ENCODE data around the gene SIT1. TPM values are rescaled to one million over a fixed set of nuclear protein-coding genes. Genes with fewer than 3 reads are reported as not detected.
A peak's percentile ranks its signal among the peaks of the same experiment; 100 is the strongest.

The SIT1 gene
- total and polyA plus RNA-seq, 5 donors from 2014 or later, result 76.9 to 346 (median 287) TPM

DNA sequence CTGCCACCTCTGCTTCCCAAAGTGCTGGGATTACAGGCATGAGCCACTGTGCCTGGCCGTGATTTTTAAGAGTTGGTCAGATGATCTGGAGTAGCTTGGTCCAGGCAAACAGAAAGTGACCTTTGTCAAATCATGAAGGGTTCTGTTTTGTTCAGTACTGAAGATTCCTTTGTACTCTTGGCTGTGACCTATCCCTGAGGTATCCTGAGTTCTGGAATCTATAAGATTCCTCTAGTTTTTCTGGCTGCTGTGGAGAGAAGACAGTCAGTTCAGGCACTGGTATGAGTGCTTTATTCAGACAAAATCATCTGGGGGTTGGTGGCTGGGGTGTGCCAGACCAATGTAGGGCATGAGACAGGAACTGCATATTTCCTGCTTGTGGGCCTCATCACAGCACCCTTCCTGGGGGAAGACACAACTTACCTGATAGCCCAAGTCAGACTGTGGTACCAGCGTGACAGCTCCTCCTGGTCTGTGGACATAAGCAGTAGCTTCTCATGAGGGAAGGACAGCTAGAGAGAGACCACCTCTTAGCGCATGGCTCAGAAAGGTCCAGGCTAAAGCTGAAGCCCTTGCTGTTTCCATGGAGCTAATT lies 11.1 kb upstream of the SIT1 start:
- no peak for ATAC-seq (ENCODE audit: low read depth in 2 of 2)
- H3K27ac Mint-ChIP-seq, result peak overlapping the region; percentile 58 to 92 (median 90)
- H3K4me3 ChIP-seq (ENCODE audit: low read depth, low read length), result peak overlapping the region; percentile 55
- H3K4me1 Mint-ChIP-seq, result peaks cover 20 to 86% (median 61%) of the 10 kb centered on the region in 4 donors
- peaks cover 12% of the 10 kb centered on the region for H3K27me3 Mint-ChIP-seq
- H3K27ac ChIP-seq (ENCODE audit: insufficient read depth, low read length, poor library complexity, severe bottlenecking), result peak overlapping the region; percentile 69
- no peaks in the 10 kb centered on the region for H3K27me3 ChIP-seq (ENCODE audit: control insufficient read depth, insufficient read depth, low read length)
- DNase-seq, result peak in 1 of 3 donors; percentile 67
- peaks cover 0 to 3% (median 0%) of the 10 kb centered on the region in 7 donors for H3K9me3 Mint-ChIP-seq
- no peaks in the 10 kb centered on the region for H3K9me3 ChIP-seq (ENCODE audit: control insufficient read depth in 2 of 2, low read length in 2 of 2)
- peaks cover 11% of the 10 kb centered on the region for H3K36me3 ChIP-seq (ENCODE audit: control insufficient read depth, insufficient read depth, low read length)
- H3K4me1 ChIP-seq (ENCODE audit: control insufficient read depth, insufficient read depth, low read length, poor library complexity, severe bottlenecking), result peaks cover 77% of the 10 kb centered on the region
- H3K36me3 Mint-ChIP-seq, result peaks cover 17% of the 10 kb centered on the region
- peak overlapping the region; percentile 82 to 97 (median 86) for H3K4me3 Mint-ChIP-seq

DNA sequence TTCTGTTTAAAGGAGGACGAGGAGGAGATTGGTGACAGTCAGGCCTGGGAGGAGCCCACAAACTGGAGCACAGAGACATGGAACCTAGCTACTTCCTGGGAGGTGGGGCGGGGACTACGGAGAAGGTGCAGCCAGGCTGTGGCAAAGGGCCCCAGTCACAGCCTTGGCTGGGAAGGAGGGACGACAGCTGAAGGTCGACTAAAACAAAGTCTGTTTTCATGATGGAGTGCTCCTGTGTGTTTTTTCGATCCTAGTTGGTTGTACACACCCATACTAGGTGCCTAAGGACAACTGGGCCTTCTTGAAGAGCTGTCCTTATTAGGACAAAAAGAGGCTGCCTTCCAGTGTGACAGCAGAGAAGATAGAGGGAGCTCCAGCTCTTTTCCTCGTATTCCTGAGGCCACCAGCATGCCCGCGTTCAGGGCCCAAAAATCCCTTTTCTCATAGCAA lies 10.3 kb upstream of the SIT1 start:
- Histone ChIP-seq H3K4me3 (ENCODE audit: low read depth, low read length) (peak overlapping the region; percentile 19), H3K36me3 (ENCODE audit: control insufficient read depth, insufficient read depth, low read length) (peaks cover 11% of the 10 kb centered on the region), H3K9me3 (ENCODE audit: control insufficient read depth in 2 of 2, low read length in 2 of 2) (no peaks in the 10 kb centered on the region), H3K27me3 (ENCODE audit: control insufficient read depth, insufficient read depth, low read length) (no peaks in the 10 kb centered on the region), H3K4me1 (ENCODE audit: control insufficient read depth, insufficient read depth, low read length, poor library complexity, severe bottlenecking) (peaks cover 77% of the 10 kb centered on the region), H3K27ac (ENCODE audit: insufficient read depth, low read length, poor library complexity, severe bottlenecking) (peak overlapping the region; percentile 69)
- Mint-ChIP-seq H3K4me1 (peaks cover 25 to 92% (median 70%) of the 10 kb centered on the region in 4 donors), H3K27me3 (peaks cover 19% of the 10 kb centered on the region), H3K4me3 (peak overlapping the region; percentile 66 to 97 (median 82)), H3K27ac (peak overlapping the region; percentile 32 to 84 (median 78)), H3K9me3 (peaks cover 0 to 3% (median 0%) of the 10 kb centered on the region in 7 donors), H3K36me3 (peaks cover 17% of the 10 kb centered on the region)
- DNase-seq, result no peak
- ATAC-seq (ENCODE audit: low read depth in 2 of 2), result no peak

DNA sequence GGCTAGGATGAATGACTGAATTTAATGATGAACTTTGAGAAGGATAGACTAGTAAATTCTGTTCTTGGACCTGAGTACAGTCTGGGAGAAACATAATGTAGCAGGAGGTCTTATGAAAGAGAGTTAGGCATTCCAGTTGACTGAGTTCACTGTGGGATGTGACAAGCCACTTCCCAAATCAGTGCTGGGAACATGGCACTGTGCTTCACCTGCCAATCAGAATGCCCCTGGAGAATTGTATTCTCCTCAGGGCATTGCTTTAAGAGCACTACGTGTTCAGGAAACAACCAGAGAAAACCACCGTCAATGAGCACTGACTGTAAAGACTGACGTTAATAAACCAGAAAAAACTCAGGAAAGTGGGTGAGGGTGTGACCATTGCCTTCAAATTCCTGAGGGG lies 8.6 kb upstream of the SIT1 start:
- peaks cover 11% of the 10 kb centered on the region for H3K36me3 ChIP-seq (ENCODE audit: control insufficient read depth, insufficient read depth, low read length)
- Mint-ChIP-seq H3K36me3 (peaks cover 17% of the 10 kb centered on the region), H3K27me3 (peaks cover 19% of the 10 kb centered on the region), H3K4me3 (peak overlapping the region; percentile 91 to 97 (median 94)), H3K9me3 (peaks cover 0 to 3% (median 0%) of the 10 kb centered on the region in 7 donors), H3K4me1 (peaks cover 23 to 87% (median 72%) of the 10 kb centered on the region in 4 donors), H3K27ac (peak overlapping the region; percentile 66 to 100 (median 91))
- H3K27ac ChIP-seq (ENCODE audit: insufficient read depth, low read length, poor library complexity, severe bottlenecking), result peak overlapping the region; percentile 99
- H3K4me3 ChIP-seq (ENCODE audit: low read depth, low read length), result peak overlapping the region; percentile 85
- H3K27me3 ChIP-seq (ENCODE audit: control insufficient read depth, insufficient read depth, low read length), result no peaks in the 10 kb centered on the region
- H3K4me1 ChIP-seq (ENCODE audit: control insufficient read depth, insufficient read depth, low read length, poor library complexity, severe bottlenecking), result peaks cover 61% of the 10 kb centered on the region
- ATAC-seq (ENCODE audit: low read depth in 2 of 2), result no peak
- no peaks in the 10 kb centered on the region for H3K9me3 ChIP-seq (ENCODE audit: control insufficient read depth in 2 of 2, low read length in 2 of 2)
- no peak for DNase-seq

DNA sequence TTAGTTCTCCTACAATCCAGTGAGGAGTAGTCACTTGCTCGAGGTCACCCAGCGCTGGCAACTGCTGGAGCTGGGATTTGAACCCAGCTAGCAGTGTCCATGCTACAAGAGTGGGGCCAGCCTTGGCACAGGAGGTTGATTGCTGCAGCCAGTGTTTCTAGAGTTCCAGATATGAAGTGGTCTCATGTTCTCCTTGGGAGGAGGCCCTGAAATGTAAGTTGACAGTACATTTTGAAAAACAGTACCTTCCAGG lies 8.2 kb upstream of the SIT1 start:
- H3K36me3 Mint-ChIP-seq, result peaks cover 17% of the 10 kb centered on the region
- H3K27ac Mint-ChIP-seq, result peak overlapping the region in 2 of 3 donors; percentile 91 to 100
- H3K4me3 ChIP-seq (ENCODE audit: low read depth, low read length), result peak overlapping the region; percentile 85
- H3K27me3 ChIP-seq (ENCODE audit: control insufficient read depth, insufficient read depth, low read length), result no peaks in the 10 kb centered on the region
- H3K9me3 Mint-ChIP-seq, result peaks cover 0 to 3% (median 0%) of the 10 kb centered on the region in 7 donors
- peaks cover 19% of the 10 kb centered on the region for H3K27me3 Mint-ChIP-seq
- peak overlapping the region; percentile 99 for H3K27ac ChIP-seq (ENCODE audit: insufficient read depth, low read length, poor library complexity, severe bottlenecking)
- DNase-seq (no peak), ATAC-seq (ENCODE audit: low read depth in 2 of 2) (no peak)
- peaks cover 23 to 87% (median 70%) of the 10 kb centered on the region in 4 donors for H3K4me1 Mint-ChIP-seq
- peak overlapping the region; percentile 91 to 97 (median 94) for H3K4me3 Mint-ChIP-seq
- no peaks in the 10 kb centered on the region for H3K9me3 ChIP-seq (ENCODE audit: control insufficient read depth in 2 of 2, low read length in 2 of 2)
- H3K36me3 ChIP-seq (ENCODE audit: control insufficient read depth, insufficient read depth, low read length), result peaks cover 11% of the 10 kb centered on the region
- peaks cover 57% of the 10 kb centered on the region for H3K4me1 ChIP-seq (ENCODE audit: control insufficient read depth, insufficient read depth, low read length, poor library complexity, severe bottlenecking)

DNA sequence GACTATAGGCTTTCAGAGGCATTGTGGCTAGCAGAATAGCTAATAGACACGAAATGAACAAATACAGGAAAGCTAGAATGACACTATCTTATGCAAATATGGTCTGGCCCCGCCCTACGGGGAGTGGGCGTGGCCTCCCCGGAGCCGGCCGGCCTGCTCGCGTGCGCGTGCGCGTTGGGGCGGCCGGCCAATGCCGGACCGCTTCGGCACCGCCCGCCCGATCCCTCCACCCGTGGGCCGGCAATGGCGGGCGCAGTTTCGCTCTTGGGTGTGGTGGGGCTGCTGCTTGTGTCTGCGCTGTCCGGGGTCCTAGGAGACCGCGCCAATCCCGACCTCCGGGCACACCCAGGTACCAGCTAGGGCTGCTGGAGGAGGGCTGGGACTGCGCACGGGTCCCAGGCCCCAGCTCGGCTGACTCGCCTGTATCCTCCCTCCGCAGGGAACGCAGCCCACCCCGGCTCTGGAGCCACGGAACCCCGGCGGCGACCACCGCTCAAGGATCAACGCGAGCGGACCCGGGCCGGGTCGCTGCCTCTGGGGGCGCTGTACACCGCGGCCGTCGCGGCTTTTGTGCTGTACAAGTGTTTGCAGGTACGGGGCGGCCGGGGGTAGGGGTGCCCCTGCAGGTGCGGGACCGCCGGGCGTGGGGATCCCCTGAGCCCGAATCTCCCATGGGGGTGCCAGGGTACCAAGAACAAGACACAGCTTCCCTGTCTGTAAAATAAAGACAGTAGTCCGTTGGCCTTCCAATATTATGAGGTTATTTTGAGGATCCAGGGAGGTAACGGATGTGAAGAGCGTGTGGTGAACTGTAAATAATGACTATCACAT lies 7.6 kb upstream of the SIT1 start, which contains the start of gene CCDC107:
Gene CCDC107, plus strand, starts transcription at position 156 of the 831 bp plus-strand sequence. Its CDS starts 88 bp downstream, at position 244.
- peaks cover 23 to 85% (median 67%) of the 10 kb centered on the region in 4 donors for H3K4me1 Mint-ChIP-seq
- peak within 1 kb of the TSS; percentile 89 for H3K4me3 ChIP-seq (ENCODE audit: low read depth, low read length)
- peak within 1 kb of the TSS; percentile 91 to 98 (median 96) for H3K4me3 Mint-ChIP-seq

DNA sequence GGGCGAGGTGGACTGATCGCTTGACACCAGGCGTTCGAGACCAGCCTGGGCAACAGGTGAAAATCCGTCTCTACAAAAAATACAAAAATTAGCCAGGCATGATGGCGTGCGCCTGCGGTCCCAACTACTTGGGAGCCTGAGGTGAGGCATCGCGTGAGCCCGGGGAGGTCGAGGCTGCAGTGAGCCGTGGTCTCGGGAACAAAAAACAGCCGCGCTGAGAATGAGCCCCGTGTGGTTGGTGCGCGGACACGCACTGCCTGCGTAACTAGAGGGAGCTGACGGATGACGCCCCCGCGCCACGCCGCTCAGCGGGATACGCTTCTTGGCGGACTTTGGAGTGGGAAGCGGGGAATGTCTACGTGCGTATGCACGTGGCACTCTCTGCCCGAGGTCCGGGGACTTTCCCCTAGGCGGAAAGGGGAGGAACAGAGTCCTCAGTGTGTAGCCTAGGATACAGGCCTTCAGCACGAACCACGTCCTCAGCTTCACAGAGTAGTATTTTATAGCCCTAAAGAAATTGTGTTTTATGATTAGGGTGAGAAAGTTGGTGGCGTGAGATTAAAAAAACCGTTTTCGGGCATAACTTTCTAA lies 6.9 kb upstream of the SIT1 start, which contains the start of gene RMRP:
Gene RMRP, minus strand, starts transcription at position 474 of the 591 bp plus-strand sequence.
- Histone ChIP-seq H3K4me3 (ENCODE audit: low read depth, low read length) (peak within 1 kb of the TSS; percentile 89), H3K27me3 (ENCODE audit: control insufficient read depth, insufficient read depth, low read length) (no peaks in the 10 kb centered on the region), H3K36me3 (ENCODE audit: control insufficient read depth, insufficient read depth, low read length) (peaks cover 11% of the 10 kb centered on the region), H3K9me3 (ENCODE audit: control insufficient read depth in 2 of 2, low read length in 2 of 2) (no peaks in the 10 kb centered on the region), H3K4me1 (ENCODE audit: control insufficient read depth, insufficient read depth, low read length, poor library complexity, severe bottlenecking) (peaks cover 46% of the 10 kb centered on the region), H3K27ac (ENCODE audit: insufficient read depth, low read length, poor library complexity, severe bottlenecking) (peak within 1 kb of the TSS; percentile 99)
- Mint-ChIP-seq H3K27ac (peak within 1 kb of the TSS; percentile 96 to 100 (median 100)), H3K9me3 (peaks cover 0 to 3% (median 0%) of the 10 kb centered on the region in 7 donors), H3K27me3 (peaks cover 19% of the 10 kb centered on the region), H3K36me3 (peaks cover 17% of the 10 kb centered on the region), H3K4me3 (peak within 1 kb of the TSS; percentile 91 to 98 (median 96)), H3K4me1 (peaks cover 23 to 78% (median 62%) of the 10 kb centered on the region in 4 donors)
- DNase-seq (peak; percentile 89 to 92 (median 91)), ATAC-seq (ENCODE audit: low read depth in 2 of 2) (peak; percentile 78 to 84)

More for the DNA sequence above, 7.6 kb upstream of the SIT1 start, which contains the start of gene CCDC107:
- Mint-ChIP-seq H3K9me3 (peaks cover 0 to 3% (median 0%) of the 10 kb centered on the region in 7 donors), H3K36me3 (peaks cover 17% of the 10 kb centered on the region), H3K27me3 (peaks cover 19% of the 10 kb centered on the region), H3K27ac (peak within 1 kb of the TSS; percentile 96 to 100 (median 100))
- ATAC-seq (ENCODE audit: low read depth in 2 of 2) (peak; percentile 62 to 65), DNase-seq (peak; percentile 80 to 90 (median 81))
- no peaks in the 10 kb centered on the region for H3K9me3 ChIP-seq (ENCODE audit: control insufficient read depth in 2 of 2, low read length in 2 of 2)
- H3K4me1 ChIP-seq (ENCODE audit: control insufficient read depth, insufficient read depth, low read length, poor library complexity, severe bottlenecking), result peaks cover 53% of the 10 kb centered on the region
- peaks cover 11% of the 10 kb centered on the region for H3K36me3 ChIP-seq (ENCODE audit: control insufficient read depth, insufficient read depth, low read length)
- H3K27me3 ChIP-seq (ENCODE audit: control insufficient read depth, insufficient read depth, low read length), result no peaks in the 10 kb centered on the region
- H3K27ac ChIP-seq (ENCODE audit: insufficient read depth, low read length, poor library complexity, severe bottlenecking), result peak within 1 kb of the TSS; percentile 99

DNA sequence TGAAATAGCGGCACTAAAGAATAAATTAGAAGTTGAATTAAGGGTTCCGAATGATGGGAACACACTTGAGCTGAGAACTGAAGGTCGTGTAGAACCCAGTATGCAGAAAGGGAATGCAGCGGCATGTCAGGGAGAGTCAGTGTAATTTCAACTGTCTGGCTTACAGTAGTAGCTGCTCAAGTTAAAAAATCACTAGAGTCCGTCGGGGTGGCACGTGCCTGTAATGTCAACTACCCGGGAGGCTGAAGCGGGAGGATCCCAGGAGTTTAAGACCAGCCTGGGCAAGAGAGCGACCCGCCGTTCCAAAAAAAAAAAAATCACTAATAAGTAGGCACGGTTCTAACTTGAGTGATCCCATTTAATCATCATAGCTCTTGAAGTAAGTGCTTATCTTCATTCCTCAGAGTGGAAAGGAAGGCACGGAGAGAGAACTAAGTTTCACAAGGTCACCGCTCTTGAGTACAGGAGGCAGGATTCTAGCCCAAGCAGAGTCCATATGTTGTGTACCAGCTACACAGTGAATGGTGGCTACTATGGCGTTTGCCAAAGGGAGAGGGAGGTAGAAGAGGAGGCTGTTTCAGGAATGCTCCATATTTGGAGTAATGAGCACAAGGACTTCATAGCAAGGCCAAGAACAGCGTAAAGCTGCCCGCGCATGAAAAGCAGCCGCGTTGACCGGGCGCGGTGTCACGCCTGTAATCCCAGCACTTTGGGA lies 6.3 kb upstream of the SIT1 start:
- no peaks in the 10 kb centered on the region for H3K27me3 ChIP-seq (ENCODE audit: control insufficient read depth, insufficient read depth, low read length)
- Mint-ChIP-seq H3K36me3 (peaks cover 17% of the 10 kb centered on the region), H3K4me3 (peak overlapping the region; percentile 91 to 98 (median 96)), H3K27ac (peak overlapping the region; percentile 96 to 100 (median 100)), H3K27me3 (peaks cover 19% of the 10 kb centered on the region), H3K9me3 (peaks cover 0 to 3% (median 0%) of the 10 kb centered on the region in 7 donors), H3K4me1 (peaks cover 21 to 78% (median 59%) of the 10 kb centered on the region in 4 donors)
- H3K4me3 ChIP-seq (ENCODE audit: low read depth, low read length), result peak overlapping the region; percentile 89
- H3K9me3 ChIP-seq (ENCODE audit: control insufficient read depth in 2 of 2, low read length in 2 of 2), result no peaks in the 10 kb centered on the region
- DNase-seq, result no peak
- peaks cover 45% of the 10 kb centered on the region for H3K4me1 ChIP-seq (ENCODE audit: control insufficient read depth, insufficient read depth, low read length, poor library complexity, severe bottlenecking)
- ATAC-seq (ENCODE audit: low read depth in 2 of 2), result no peak
- peaks cover 11% of the 10 kb centered on the region for H3K36me3 ChIP-seq (ENCODE audit: control insufficient read depth, insufficient read depth, low read length)
- H3K27ac ChIP-seq (ENCODE audit: insufficient read depth, low read length, poor library complexity, severe bottlenecking), result peak overlapping the region; percentile 99
